Hepatocyte (in vitro differentiated cells): Measurements from ENCODE around the gene PRDM16.

Experiments
- CTCF ChIP-seq: fragments of 200-600 bp; sonication (generic); IDR thresholded peaks from 2 replicates; pipeline ENCODE4 v1.5.1; 2016; ENCODE audit warnings: antibody characterized with exemption, mild to moderate bottlenecking; ENCODE audit not compliant: poor library complexity
- EZH2 ChIP-seq: fragments of 200-600 bp; sonication (generic); IDR thresholded peaks from 2 replicates; pipeline ENCODE4 v1.6.1; 2016; ENCODE audit warnings: antibody characterized with exemption, mild to moderate bottlenecking, borderline replicate concordance

- TF ChIP-seq EZH2 (no peak), CTCF (no peak)
Measured at GRCh38 chr1:3423896-3424611, 355.1 kb downstream of the PRDM16 start.
